ENCODE data around the gene COL23A1. TPM values are rescaled to one million over a fixed set of nuclear protein-coding genes. Genes with fewer than 3 reads are reported as not detected.
A peak's percentile ranks its signal among the peaks of the same experiment; 100 is the strongest.
"Not testable (repeated sequence)": the region's sequence is repeated elsewhere in the genome, so short reads cannot be mapped to it uniquely, and the experiment has no call there.

Gene COL23A1
- total and polyA plus RNA-seq, 4 donors = 0.76 to 4.4 (median 1.3) TPM

- 45 to 53% methylated on average over 8 of the region's 8 CpGs for WGBS, 2 donors
These were observed 101.5 kb downstream of the COL23A1 start for GRCh38 chr5:178488696-178489095.

DNA sequence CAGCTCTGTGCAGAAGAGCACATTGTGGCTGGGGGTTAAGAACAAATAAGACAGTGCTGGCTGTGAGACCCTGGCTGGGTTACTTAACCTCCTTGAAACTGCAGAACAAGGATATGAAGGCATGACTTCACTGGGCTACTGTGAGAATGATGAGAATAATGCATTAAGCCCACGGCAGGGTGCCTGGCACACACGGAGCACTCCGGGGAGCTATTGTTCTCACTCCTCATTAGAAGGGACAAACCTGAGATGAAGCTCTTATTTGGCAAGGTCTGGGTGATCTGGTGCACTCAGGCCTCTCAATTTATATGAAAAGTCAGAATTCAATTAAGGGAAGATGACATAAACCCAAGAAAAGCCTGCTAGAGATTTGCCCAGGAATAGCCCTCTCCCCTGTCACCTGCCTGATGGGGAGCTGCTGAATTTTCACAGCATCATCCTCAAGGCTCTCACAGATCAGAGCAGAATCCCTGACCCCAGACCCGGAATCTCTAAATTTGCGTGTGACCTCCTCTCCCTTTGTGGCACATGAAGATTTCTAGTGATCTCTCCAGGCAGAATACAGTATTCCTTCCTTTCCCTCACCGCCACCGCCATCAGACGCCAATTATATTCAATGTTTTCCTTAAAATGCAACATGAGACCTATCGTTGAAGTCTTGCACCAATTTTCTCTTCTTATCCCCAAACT is 102.1 kb downstream of the COL23A1 start:
- ATAC-seq (ENCODE audit: insufficient read depth, low FRiP score) = no peak
- Histone ChIP-seq H3K9ac (ENCODE audit: insufficient read depth in 1 of 2, low read length in 2 of 2) (no peak overlapping the region), H3K4me1 (ENCODE audit: control insufficient read depth in 5 of 5, insufficient read depth in 5 of 5, low read length in 5 of 5) (peaks cover 0 to 9% (median 0%) of the 10 kb centered on the region in 5 donors), H3K27me3 (ENCODE audit: control insufficient read depth in 3 of 3, insufficient read depth in 3 of 3, low read length in 2 of 3) (no peaks in the 10 kb centered on the region), H3K36me3 (ENCODE audit: control insufficient read depth in 4 of 4, insufficient read depth in 4 of 4, low read length in 4 of 4) (no peaks in the 10 kb centered on the region), H3K4me3 (no peak overlapping the region), H3K9me3 (ENCODE audit: control insufficient read depth in 4 of 4, insufficient read depth in 3 of 4, low read length in 3 of 4) (peaks cover 0 to 12% (median 0%) of the 10 kb centered on the region in 4 donors), H3K27ac (ENCODE audit: low read depth in 1 of 2, low read length in 1 of 2) (no peak overlapping the region)
- no peak for TF ChIP-seq CTCF (IDR thresholded peaks at IDR 0.05; ENCODE audit: control extremely low read depth, extremely low read depth)
- WGBS, 2 donors = 80 to 88% methylated on average over 9 of the region's 9 CpGs
- DNase-seq = no peak

More at GRCh38 chr5:178488696-178489095, 101.5 kb downstream of the COL23A1 start:
- H3K9me3 ChIP-seq (ENCODE audit: control insufficient read depth in 4 of 4, insufficient read depth in 3 of 4, low read length in 3 of 4) = peaks cover 0 to 15% (median 0%) of the 10 kb centered on the region in 4 donors
- H3K9ac ChIP-seq (ENCODE audit: insufficient read depth in 1 of 2, low read length in 2 of 2) = no peak overlapping the region
- no peak overlapping the region for H3K27ac ChIP-seq (ENCODE audit: low read depth in 1 of 2, low read length in 1 of 2)
- H3K4me3 ChIP-seq = no peak overlapping the region
- DNase-seq (no peak), ATAC-seq (ENCODE audit: insufficient read depth, low FRiP score) (no peak)
- H3K27me3 ChIP-seq (ENCODE audit: control insufficient read depth in 3 of 3, insufficient read depth in 3 of 3, low read length in 2 of 3) = no peaks in the 10 kb centered on the region
- no peaks in the 10 kb centered on the region for H3K36me3 ChIP-seq (ENCODE audit: control insufficient read depth in 4 of 4, insufficient read depth in 4 of 4, low read length in 4 of 4)
- no peak for TF ChIP-seq CTCF (IDR thresholded peaks at IDR 0.05; ENCODE audit: control extremely low read depth, extremely low read depth)
- peaks cover 0 to 9% (median 0%) of the 10 kb centered on the region in 5 donors for H3K4me1 ChIP-seq (ENCODE audit: control insufficient read depth in 5 of 5, insufficient read depth in 5 of 5, low read length in 5 of 5)

DNA sequence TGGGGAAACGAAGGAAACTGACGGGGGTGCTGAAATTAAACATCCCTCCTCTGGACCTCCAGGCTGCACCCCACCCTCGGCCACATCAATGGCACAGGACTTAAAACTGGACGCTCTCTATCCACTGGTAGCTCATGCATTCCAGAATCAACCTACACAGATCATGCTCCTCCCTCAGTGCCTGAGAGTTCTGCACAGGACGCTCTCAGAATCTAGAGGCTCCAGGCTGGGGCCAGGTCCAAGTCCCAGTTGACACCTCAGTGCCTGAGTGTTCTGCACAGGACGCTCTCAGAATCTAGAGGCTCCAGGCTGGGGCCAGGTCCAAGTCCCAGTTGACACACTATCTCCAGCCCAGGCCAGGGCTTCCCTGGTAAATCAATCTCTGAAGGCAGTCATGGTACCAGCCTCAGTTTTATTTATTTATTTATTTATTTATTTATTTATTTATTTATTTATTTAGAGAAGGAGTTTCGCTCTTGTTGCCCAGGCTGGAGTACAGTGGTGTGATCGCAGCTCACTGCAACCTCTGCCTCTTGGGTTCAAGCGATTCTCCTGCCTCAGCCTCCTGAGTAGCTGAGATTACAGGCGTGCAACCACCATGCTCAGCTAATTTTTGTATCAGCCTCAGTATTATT is 103.2 kb downstream of the COL23A1 start:
- not testable (repeated sequence) for H3K9me3 ChIP-seq (ENCODE audit: control insufficient read depth in 4 of 4, insufficient read depth in 3 of 4, low read length in 3 of 4); DNase-seq; H3K27ac ChIP-seq (ENCODE audit: low read depth in 1 of 2, low read length in 1 of 2); ATAC-seq (ENCODE audit: insufficient read depth, low FRiP score); H3K4me3 ChIP-seq; H3K9ac ChIP-seq (ENCODE audit: insufficient read depth in 1 of 2, low read length in 2 of 2); H3K27me3 ChIP-seq (ENCODE audit: control insufficient read depth in 3 of 3, insufficient read depth in 3 of 3, low read length in 2 of 3); H3K36me3 ChIP-seq (ENCODE audit: control insufficient read depth in 4 of 4, insufficient read depth in 4 of 4, low read length in 4 of 4); H3K4me1 ChIP-seq (ENCODE audit: control insufficient read depth in 5 of 5, insufficient read depth in 5 of 5, low read length in 5 of 5)
- WGBS, 2 donors = 88% methylated on average over 10 of the region's 10 CpGs

DNA sequence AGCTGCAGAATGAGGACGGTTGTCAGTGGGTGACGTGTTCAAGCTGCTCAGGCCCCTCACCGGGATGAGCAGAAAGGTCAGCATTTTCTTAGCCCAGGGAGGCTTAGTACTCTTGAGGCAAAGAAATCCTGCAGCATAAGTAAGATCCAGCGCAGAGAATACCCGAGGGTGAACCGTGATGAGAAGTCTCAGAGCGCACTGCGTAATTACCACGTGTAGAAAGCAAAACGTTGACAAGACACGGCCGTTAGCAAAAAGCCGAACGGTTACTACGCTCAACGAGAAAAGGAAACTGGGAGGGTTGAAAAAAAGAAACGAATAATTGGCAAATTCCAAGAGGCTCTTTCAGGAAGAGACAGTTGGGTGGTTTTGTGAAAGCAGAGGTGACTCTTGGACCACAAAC is 104.0 kb downstream of the COL23A1 start:
- H3K4me3 ChIP-seq = no peak overlapping the region
- 40 to 56% methylated on average over 17 of the region's 17 CpGs for WGBS, 2 donors
- H3K27me3 ChIP-seq (ENCODE audit: control insufficient read depth in 3 of 3, insufficient read depth in 3 of 3, low read length in 2 of 3) = no peaks in the 10 kb centered on the region
- no peaks in the 10 kb centered on the region for H3K36me3 ChIP-seq (ENCODE audit: control insufficient read depth in 4 of 4, insufficient read depth in 4 of 4, low read length in 4 of 4)
- DNase-seq (peak; percentile 33 to 57 (median 55)), ATAC-seq (ENCODE audit: insufficient read depth, low FRiP score) (no peak)
- no peak overlapping the region for H3K9ac ChIP-seq (ENCODE audit: insufficient read depth in 1 of 2, low read length in 2 of 2)
- TF ChIP-seq CTCF (IDR thresholded peaks at IDR 0.05; ENCODE audit: control extremely low read depth, extremely low read depth) = no peak
- H3K9me3 ChIP-seq (ENCODE audit: control insufficient read depth in 4 of 4, insufficient read depth in 3 of 4, low read length in 3 of 4) = peaks cover 0 to 7% (median 0%) of the 10 kb centered on the region in 4 donors
- peaks cover 0 to 9% (median 0%) of the 10 kb centered on the region in 5 donors for H3K4me1 ChIP-seq (ENCODE audit: control insufficient read depth in 5 of 5, insufficient read depth in 5 of 5, low read length in 5 of 5)
- no peak overlapping the region for H3K27ac ChIP-seq (ENCODE audit: low read depth in 1 of 2, low read length in 1 of 2)
